KMS-11 (cell line): ENCODE results near the gene RTN1.

Source experiments
- H2AFZ ChIP-seq: fragments of 200-600 bp; sonication (generic); 2 replicates; pipeline ENCODE4 v1.6.1; 2016; ENCODE audit warnings: antibody characterized with exemption, mixed run types, low read depth
- H3K27ac ChIP-seq: fragments of 200-600 bp; sonication (generic); 2 replicates; pipeline ENCODE4 v1.6.1; 2016; ENCODE audit warnings: mild to moderate bottlenecking, mixed run types
- H3K27me3 ChIP-seq: fragments of 200-600 bp; sonication (generic); 2 replicates; pipeline ENCODE4 v1.6.1; 2017; ENCODE audit warnings: mild to moderate bottlenecking, low read depth, mixed run types, moderate library complexity; ENCODE audit not compliant: insufficient read depth
- H3K36me3 ChIP-seq: fragments of 200-600 bp; sonication (generic); 2 replicates; pipeline ENCODE4 v1.6.1; 2017; ENCODE audit warnings: mild to moderate bottlenecking, mixed run types; ENCODE audit not compliant: insufficient read depth
- H3K4me1 ChIP-seq: fragments of 200-600 bp; sonication (generic); 2 replicates; pipeline ENCODE4 v1.6.1; 2016; ENCODE audit warnings: mild to moderate bottlenecking, low read depth, mixed run types; ENCODE audit not compliant: poor library complexity, severe bottlenecking
- H3K4me2 ChIP-seq: fragments of 200-600 bp; sonication (generic); 2 replicates; pipeline ENCODE4 v1.7.0; 2016; ENCODE audit warnings: mild to moderate bottlenecking, mixed run types
- H3K4me3 ChIP-seq: fragments of 200-600 bp; sonication (generic); IDR thresholded peaks from 2 replicates; pipeline ENCODE4 v1.6.1; 2017; ENCODE audit warnings: low read depth, low read length, mixed read lengths; ENCODE audit not compliant: insufficient read depth
- H3K79me2 ChIP-seq: fragments of 200-600 bp; sonication (generic); 2 replicates; pipeline ENCODE4 v1.6.1; 2016; ENCODE audit warnings: low read depth, mixed run types; ENCODE audit not compliant: insufficient read depth
- H3K9ac ChIP-seq: fragments of 200-600 bp; sonication (generic); 2 replicates; pipeline ENCODE4 v1.6.1; 2016; ENCODE audit warnings: mild to moderate bottlenecking, mixed run types
- H4K20me1 ChIP-seq: fragments of 200-600 bp; sonication (generic); 2 replicates; pipeline ENCODE4 v1.6.1; 2016; ENCODE audit warnings: mild to moderate bottlenecking, mixed run types; ENCODE audit not compliant: insufficient read depth
- TF ChIP-seq, protein P1 (sequence below): fragments of 200-600 bp; sonication (generic); conservative IDR thresholded peaks from 2 replicates; pipeline ENCODE4 v1.6.1; 2017; ENCODE audit warnings: low read depth, mild to moderate bottlenecking, antibody characterized with exemption, low read length, moderate library complexity, mixed read lengths

The RTN1 gene

DNA sequence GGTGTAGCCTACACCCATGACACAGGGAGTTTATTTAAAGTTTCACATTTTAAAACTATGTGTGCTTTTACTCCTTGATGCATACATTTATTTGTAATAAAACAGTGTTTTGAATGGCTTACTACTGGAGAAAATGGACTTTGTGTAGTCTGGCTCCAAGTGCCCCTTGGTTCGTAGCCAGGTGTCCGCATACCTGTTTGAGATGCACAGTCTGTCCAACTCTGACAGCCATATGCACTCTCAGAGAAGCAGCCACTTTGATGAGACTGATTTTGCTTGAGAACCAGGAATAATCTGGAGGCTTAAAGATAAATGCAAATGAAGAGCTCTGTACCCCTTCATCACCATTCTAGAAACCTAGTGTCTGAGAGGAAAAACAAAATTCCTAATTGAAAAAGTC is 24.0 kb downstream of the RTN1 start:
- no peaks in the 10 kb centered on the region for H3K4me1 ChIP-seq
- H3K27ac ChIP-seq = no peak overlapping the region
- H3K27me3 ChIP-seq = no peaks in the 10 kb centered on the region
- no peak overlapping the region for H3K9ac ChIP-seq
- H3K36me3 ChIP-seq = no peaks in the 10 kb centered on the region
- no peaks in the 10 kb centered on the region for H4K20me1 ChIP-seq
- H2AFZ ChIP-seq = no peak overlapping the region
- TF ChIP-seq, protein P1, sequence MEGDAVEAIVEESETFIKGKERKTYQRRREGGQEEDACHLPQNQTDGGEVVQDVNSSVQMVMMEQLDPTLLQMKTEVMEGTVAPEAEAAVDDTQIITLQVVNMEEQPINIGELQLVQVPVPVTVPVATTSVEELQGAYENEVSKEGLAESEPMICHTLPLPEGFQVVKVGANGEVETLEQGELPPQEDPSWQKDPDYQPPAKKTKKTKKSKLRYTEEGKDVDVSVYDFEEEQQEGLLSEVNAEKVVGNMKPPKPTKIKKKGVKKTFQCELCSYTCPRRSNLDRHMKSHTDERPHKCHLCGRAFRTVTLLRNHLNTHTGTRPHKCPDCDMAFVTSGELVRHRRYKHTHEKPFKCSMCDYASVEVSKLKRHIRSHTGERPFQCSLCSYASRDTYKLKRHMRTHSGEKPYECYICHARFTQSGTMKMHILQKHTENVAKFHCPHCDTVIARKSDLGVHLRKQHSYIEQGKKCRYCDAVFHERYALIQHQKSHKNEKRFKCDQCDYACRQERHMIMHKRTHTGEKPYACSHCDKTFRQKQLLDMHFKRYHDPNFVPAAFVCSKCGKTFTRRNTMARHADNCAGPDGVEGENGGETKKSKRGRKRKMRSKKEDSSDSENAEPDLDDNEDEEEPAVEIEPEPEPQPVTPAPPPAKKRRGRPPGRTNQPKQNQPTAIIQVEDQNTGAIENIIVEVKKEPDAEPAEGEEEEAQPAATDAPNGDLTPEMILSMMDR = no peak
- H3K4me3 ChIP-seq = no peak overlapping the region
- no peak overlapping the region for H3K4me2 ChIP-seq
- H3K79me2 ChIP-seq = no peaks in the 10 kb centered on the region

DNA sequence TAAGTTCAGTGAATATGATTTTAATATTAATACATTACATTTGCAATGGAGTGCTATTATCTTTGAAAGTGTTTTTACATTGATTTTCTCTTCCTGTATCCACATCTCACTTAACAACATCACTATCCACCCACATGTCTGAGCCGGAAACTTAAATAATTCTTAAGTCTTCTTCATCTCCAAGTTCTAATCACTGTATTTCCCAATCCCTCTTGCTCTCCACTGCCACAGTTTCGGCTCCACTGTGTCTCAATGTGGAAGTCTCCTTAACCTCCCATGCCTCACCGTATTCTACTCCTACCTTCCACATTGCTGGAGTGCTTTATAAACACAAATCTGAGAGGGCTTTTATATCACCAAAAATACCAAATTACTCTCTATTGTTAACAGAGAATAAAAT is 25.3 kb downstream of the RTN1 start:
- no peaks in the 10 kb centered on the region for H4K20me1 ChIP-seq
- H3K4me3 ChIP-seq = no peak overlapping the region
- no peaks in the 10 kb centered on the region for H3K27me3 ChIP-seq
- TF ChIP-seq, protein P1 = no peak
- H3K79me2 ChIP-seq = no peaks in the 10 kb centered on the region
- H3K9ac ChIP-seq = no peak overlapping the region
- no peaks in the 10 kb centered on the region for H3K36me3 ChIP-seq
- H2AFZ ChIP-seq = no peak overlapping the region
- H3K4me1 ChIP-seq = no peaks in the 10 kb centered on the region
- no peak overlapping the region for H3K4me2 ChIP-seq
- H3K27ac ChIP-seq = no peak overlapping the region

DNA sequence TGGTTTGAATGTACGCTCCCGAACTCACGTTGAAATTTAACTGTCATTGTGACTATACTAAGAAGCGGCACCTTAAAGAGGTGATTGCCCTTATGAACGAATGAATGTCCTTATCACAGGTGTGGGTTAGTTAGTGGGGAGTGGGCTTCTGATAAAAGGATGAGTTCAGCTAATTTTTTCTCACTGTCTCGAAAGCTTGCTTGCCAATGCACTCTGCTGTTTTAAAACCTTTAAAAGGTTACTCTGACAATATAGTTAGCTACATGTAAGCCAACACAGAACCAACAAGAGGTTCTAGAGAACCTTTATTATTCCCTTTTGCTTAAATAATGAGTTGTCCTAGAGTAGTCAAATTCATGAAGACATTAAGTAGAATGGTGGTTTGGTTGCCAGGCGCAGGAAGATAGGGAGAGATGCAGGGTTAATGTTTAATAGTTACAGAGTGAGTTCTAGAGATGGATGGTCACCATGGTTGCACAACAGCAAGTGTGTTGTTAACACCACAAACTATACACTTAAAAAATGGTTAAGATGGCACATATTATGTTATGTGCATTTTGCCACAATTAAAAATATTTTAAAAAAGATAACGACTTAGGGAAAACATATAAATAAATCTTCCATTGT is 26.3 kb downstream of the RTN1 start:
- no peaks in the 10 kb centered on the region for H3K79me2 ChIP-seq
- TF ChIP-seq, protein P1 = no peak
- H3K4me3 ChIP-seq = no peak overlapping the region
- H3K36me3 ChIP-seq = no peaks in the 10 kb centered on the region
- no peak overlapping the region for H3K4me2 ChIP-seq
- no peaks in the 10 kb centered on the region for H3K27me3 ChIP-seq
- no peak overlapping the region for H3K9ac ChIP-seq
- H3K27ac ChIP-seq = no peak overlapping the region
- no peaks in the 10 kb centered on the region for H4K20me1 ChIP-seq
- no peaks in the 10 kb centered on the region for H3K4me1 ChIP-seq
- H2AFZ ChIP-seq = no peak overlapping the region

DNA sequence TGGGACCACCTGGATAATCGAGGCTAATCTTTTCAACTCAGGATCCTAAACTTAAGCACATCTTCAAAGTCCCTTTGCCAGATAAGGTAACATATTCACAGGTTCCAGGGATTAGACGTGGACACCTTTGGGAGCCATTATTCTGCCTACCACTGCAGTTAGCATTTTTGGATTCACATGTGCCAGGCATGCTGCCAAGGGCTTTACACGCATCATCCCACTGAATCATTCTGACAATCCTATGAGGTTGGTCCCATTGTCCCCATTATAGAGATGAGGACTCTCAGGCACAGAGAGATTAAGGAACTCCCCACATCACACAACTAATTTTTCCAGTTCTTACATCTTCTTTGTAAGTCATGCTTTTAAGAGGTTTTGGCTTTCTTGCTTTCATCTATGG is 34.5 kb downstream of the RTN1 start:
- Histone ChIP-seq H3K4me1 (no peaks in the 10 kb centered on the region), H3K27me3 (no peaks in the 10 kb centered on the region), H3K9ac (no peak overlapping the region), H3K4me2 (no peak overlapping the region), H2AFZ (no peak overlapping the region), H3K79me2 (no peaks in the 10 kb centered on the region), H3K4me3 (no peak overlapping the region), H4K20me1 (no peaks in the 10 kb centered on the region), H3K27ac (no peak overlapping the region), H3K36me3 (no peaks in the 10 kb centered on the region)
- TF ChIP-seq, protein P1 = no peak
